OCI-LY7 (cell line): ENCODE results near the gene MYNN.

Experiments
- EZH2phosphoT487 ChIP-seq: fragments of 200-600 bp; sonication (generic); IDR thresholded peaks from 2 replicates; pipeline ENCODE4 v1.6.1; 2018; ENCODE audit warnings: low read depth, borderline replicate concordance, mild to moderate bottlenecking, mixed run types, antibody characterized with exemption, low read length, moderate library complexity, mixed read lengths
- TF ChIP-seq, protein P1 (sequence below): fragments of 200-600 bp; sonication (generic); conservative IDR thresholded peaks from 2 replicates; pipeline ENCODE4 v1.5.1; 2014; ENCODE audit warnings: mild to moderate bottlenecking, antibody characterized with exemption, low read length, moderate library complexity, mixed read lengths

DNA sequence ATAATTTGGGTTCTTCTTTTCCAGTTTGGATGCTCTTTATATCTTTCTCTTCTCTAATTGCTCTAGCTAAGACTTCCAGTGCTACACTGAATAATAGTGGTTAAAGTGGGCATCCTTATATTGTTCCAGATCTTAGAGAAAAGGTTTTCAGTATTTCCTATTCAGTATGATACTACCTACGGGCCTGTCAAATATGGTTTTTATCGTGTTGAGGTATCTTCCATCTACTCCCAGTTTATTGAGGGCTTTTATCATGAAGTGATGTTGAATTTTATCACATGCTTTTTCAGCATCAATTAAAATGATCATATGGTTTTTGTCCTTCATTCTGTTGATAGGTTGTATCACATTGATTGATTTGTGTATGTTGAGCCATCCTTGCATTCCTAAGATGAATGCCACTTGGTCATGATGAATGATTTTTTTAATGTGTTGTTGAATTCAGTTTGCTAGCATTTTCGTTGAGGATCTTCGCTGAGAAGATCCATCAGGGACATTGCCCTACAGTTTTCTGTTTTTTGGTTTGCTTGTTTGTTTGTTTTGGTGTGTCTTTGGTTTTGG, 42.5 kb downstream of the MYNN start:
- TF ChIP-seq, protein P1, sequence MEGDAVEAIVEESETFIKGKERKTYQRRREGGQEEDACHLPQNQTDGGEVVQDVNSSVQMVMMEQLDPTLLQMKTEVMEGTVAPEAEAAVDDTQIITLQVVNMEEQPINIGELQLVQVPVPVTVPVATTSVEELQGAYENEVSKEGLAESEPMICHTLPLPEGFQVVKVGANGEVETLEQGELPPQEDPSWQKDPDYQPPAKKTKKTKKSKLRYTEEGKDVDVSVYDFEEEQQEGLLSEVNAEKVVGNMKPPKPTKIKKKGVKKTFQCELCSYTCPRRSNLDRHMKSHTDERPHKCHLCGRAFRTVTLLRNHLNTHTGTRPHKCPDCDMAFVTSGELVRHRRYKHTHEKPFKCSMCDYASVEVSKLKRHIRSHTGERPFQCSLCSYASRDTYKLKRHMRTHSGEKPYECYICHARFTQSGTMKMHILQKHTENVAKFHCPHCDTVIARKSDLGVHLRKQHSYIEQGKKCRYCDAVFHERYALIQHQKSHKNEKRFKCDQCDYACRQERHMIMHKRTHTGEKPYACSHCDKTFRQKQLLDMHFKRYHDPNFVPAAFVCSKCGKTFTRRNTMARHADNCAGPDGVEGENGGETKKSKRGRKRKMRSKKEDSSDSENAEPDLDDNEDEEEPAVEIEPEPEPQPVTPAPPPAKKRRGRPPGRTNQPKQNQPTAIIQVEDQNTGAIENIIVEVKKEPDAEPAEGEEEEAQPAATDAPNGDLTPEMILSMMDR = no peak
- TF ChIP-seq EZH2phosphoT487 = no peak
